ENCODE data around the gene DDX42. TPM values are rescaled to one million over a fixed set of nuclear protein-coding genes. Genes with fewer than 3 reads are reported as not detected.
"Not testable (repeated sequence)": the region's sequence is repeated elsewhere in the genome, so short reads cannot be mapped to it uniquely, and the experiment has no call there.

DDX42 gene
- polyA plus RNA-seq, 1 experiment: 141 TPM

GRCh38 chr17:63850401-63850800 lies 76.4 kb downstream of the DDX42 start:
- Histone ChIP-seq H3K27ac (ENCODE audit: low read depth, low read length) (no peak overlapping the region), H3K27me3 (ENCODE audit: control insufficient read depth, insufficient read depth, low read length) (peaks cover 18% of the 10 kb centered on the region), H3K4me3 (ENCODE audit: low read depth, low read length) (no peak overlapping the region), H3K9me3 (ENCODE audit: control insufficient read depth, insufficient read depth, low read length) (peaks cover 15% of the 10 kb centered on the region)
- no peak for TF ChIP-seq CTCF (IDR thresholded peaks at IDR 0.05; ENCODE audit: low read depth, low read length)
- CTCF ChIA-PET: interaction anchor here (0.7 kb wide), 1 partner anchor 425 kb away, joined by 7 read pairs; no protein-coding TSS in a partner anchor
- POLR2A ChIA-PET: interaction anchor here (0.7 kb wide), 2 partner anchors 75 to 571 kb away, joined by 4 to 7 read pairs; no protein-coding TSS in a partner anchor
- DNase-seq (ENCODE audit: low read depth, low spot score): no peak

- no peak for DNase-seq (ENCODE audit: low read depth, low spot score)
- H3K9me3 ChIP-seq (ENCODE audit: control insufficient read depth, insufficient read depth, low read length): peaks cover 15% of the 10 kb centered on the region
- no peak overlapping the region for H3K4me3 ChIP-seq (ENCODE audit: low read depth, low read length)
- H3K27me3 ChIP-seq (ENCODE audit: control insufficient read depth, insufficient read depth, low read length): peaks cover 21% of the 10 kb centered on the region
- TF ChIP-seq CTCF (IDR thresholded peaks at IDR 0.05; ENCODE audit: low read depth, low read length): no peak
- POLR2A ChIA-PET: no interaction called here
- CTCF ChIA-PET: interaction anchor here (1.2 kb wide), 1 partner anchor 12 kb away, joined by 3 read pairs; no protein-coding TSS in a partner anchor
- H3K27ac ChIP-seq (ENCODE audit: low read depth, low read length): no peak overlapping the region
Observed at GRCh38 chr17:63853260-63853659, 79.3 kb downstream of the DDX42 start.

GRCh38 chr17:63854709-63855108 lies 80.7 kb downstream of the DDX42 start:
- POLR2A ChIA-PET: no interaction called here
- Histone ChIP-seq H3K9me3 (ENCODE audit: control insufficient read depth, insufficient read depth, low read length) (peaks cover under 1% of the 10 kb centered on the region; the same call in 1 of the 2 replicates), H3K27ac (ENCODE audit: low read depth, low read length) (no peak overlapping the region), H3K4me3 (ENCODE audit: low read depth, low read length) (no peak overlapping the region), H3K27me3 (ENCODE audit: control insufficient read depth, insufficient read depth, low read length) (peaks cover 20% of the 10 kb centered on the region)
- TF ChIP-seq CTCF (IDR thresholded peaks at IDR 0.05; ENCODE audit: low read depth, low read length): no peak
- CTCF ChIA-PET: interaction anchor here (2.8 kb wide), 1 partner anchor 11 kb away, joined by 14 read pairs; no protein-coding TSS in a partner anchor
- no peak for DNase-seq (ENCODE audit: low read depth, low spot score)

- Histone ChIP-seq H3K9me3 (ENCODE audit: control insufficient read depth, insufficient read depth, low read length) (no peaks in the 10 kb centered on the region), H3K4me3 (ENCODE audit: low read depth, low read length) (no peak overlapping the region), H3K27me3 (ENCODE audit: control insufficient read depth, insufficient read depth, low read length) (peaks cover 22% of the 10 kb centered on the region), H3K27ac (ENCODE audit: low read depth, low read length) (no peak overlapping the region)
- CTCF ChIA-PET: interaction anchor here (2.8 kb wide), 1 partner anchor 11 kb away, joined by 14 read pairs; no protein-coding TSS in a partner anchor
- POLR2A ChIA-PET: no interaction called here
- DNase-seq (ENCODE audit: low read depth, low spot score): no peak
- no peak for TF ChIP-seq CTCF (IDR thresholded peaks at IDR 0.05; ENCODE audit: low read depth, low read length)
Observed at GRCh38 chr17:63855185-63855584, 81.2 kb downstream of the DDX42 start.

GRCh38 chr17:63856425-63856824 lies 82.5 kb downstream of the DDX42 start:
- CTCF ChIA-PET: interaction anchor here (0.5 to 2.8 kb wide), 4 partner anchors 9 to 621 kb away, joined by 3 to 14 read pairs (median 6); no protein-coding TSS in a partner anchor
- H3K27ac ChIP-seq (ENCODE audit: low read depth, low read length); H3K9me3 ChIP-seq (ENCODE audit: control insufficient read depth, insufficient read depth, low read length); POLR2A ChIA-PET; DNase-seq (ENCODE audit: low read depth, low spot score); H3K4me3 ChIP-seq (ENCODE audit: low read depth, low read length): not testable (repeated sequence)
- peaks cover 23% of the 10 kb centered on the region for H3K27me3 ChIP-seq (ENCODE audit: control insufficient read depth, insufficient read depth, low read length)
